Glomerular endothelial cell (primary cell): ENCODE data around the gene CRACR2A. TPM values are rescaled to one million over a fixed set of nuclear protein-coding genes. Genes with fewer than 3 reads are reported as not detected.

ENCODE experiments used
- DNase-seq: peaks from one replicate; pipeline ENCODE4 v3.0.0-alpha.2; 2011; ENCODE audit warnings: low read depth, low spot score; ENCODE audit errors: extremely low read depth
- total RNA-seq: library from RNA; depleted of rRNA; stranded (reverse); fragments of >200 nt; gene quantifications from 2 replicates; pipeline ENCODE4 v1.2.3, GENCODE V29; 2015

CRACR2A gene
- total RNA-seq, 1 donor from 2014 or later: 7.9 TPM

DNA sequence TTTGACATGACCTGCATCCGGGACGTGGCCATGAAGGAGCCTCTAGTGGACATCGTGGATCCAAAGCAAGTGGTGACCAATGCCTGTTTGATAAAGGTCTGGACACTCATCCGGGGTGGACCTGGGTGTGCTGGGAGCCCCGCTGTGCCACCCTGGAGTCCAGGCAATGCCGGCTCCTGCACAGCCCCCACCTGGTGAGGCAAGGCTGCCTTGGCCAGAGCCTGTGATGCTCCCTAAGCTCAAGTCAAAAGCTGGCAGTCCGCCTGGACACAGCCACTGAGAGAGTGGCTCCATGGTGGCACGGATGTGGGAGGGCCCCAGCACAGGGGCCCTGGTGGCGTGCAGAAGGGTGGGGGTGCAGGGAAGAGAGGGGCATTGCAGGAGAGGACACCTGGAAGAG lies 176.0 kb downstream of the CRACR2A start:
- no peak for DNase-seq

- DNase-seq: no peak
These were observed 177.9 kb downstream of the CRACR2A start for GRCh38 chr12:3574986-3575385.

GRCh38 chr12:3572560-3572959 lies 180.3 kb downstream of the CRACR2A start:
- no peak for DNase-seq

DNA sequence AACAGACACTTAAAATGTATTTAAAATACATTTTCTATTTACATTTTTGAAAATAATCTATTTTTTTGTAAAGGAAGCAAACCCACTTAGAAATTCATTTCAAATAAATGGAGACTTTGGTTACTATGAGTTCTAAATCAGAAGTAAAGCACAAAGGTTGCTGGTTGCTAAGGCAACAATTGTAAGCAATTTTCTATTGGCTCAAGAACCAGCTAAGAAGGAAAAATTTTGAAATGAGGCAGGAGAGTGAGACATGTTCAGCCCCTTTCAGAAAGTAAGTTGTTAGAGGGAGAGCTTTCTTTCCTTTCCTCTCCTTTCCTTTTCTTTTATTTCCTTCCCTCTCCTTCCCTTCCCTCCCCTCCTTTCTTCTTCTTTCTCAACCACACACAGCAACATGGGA lies 181.2 kb downstream of the CRACR2A start:
- DNase-seq: no peak

- no peak for DNase-seq
These were observed 181.6 kb downstream of the CRACR2A start for GRCh38 chr12:3571323-3571722.

GRCh38 chr12:3568695-3569094 lies 184.2 kb downstream of the CRACR2A start:
- DNase-seq: no peak

GRCh38 chr12:3565985-3566384 lies 186.9 kb downstream of the CRACR2A start:
- no peak for DNase-seq

Other genes starting within 250 kb of the CRACR2A start
- 3.5 and 5.6 TPM in 2 replicates for gene PARP11, start 120.3 kb upstream of the CRACR2A start, total RNA-seq